Glomerular visceral epithelial cell (primary cell): ENCODE measurements around the gene HCFC1.

ENCODE experiments used
- DNase-seq: peaks from one replicate; pipeline ENCODE4 v3.0.0-alpha.2; 2016; ENCODE audit errors: extremely low spot score

The HCFC1 gene

DNA sequence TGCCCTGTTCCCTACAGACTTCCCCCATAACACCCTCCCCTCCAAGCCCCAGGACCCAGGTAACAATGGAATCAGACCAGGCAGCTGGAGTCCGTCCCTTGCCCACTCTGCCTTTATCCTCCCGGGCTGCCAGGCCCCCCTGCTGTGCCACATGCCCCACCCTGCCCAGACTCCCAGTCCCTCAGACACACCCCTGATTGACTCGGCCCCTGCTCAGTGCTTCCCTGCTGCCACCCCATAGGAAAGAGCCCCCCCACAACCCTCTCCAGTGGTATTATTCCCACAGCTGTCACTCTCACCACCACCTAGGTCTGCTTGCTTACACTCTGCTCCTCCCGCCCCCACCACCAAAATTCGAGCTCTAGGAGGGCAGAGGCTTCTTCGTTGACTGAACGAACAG is 32.0 kb downstream of the HCFC1 start:
- DNase-seq, result no peak

DNA sequence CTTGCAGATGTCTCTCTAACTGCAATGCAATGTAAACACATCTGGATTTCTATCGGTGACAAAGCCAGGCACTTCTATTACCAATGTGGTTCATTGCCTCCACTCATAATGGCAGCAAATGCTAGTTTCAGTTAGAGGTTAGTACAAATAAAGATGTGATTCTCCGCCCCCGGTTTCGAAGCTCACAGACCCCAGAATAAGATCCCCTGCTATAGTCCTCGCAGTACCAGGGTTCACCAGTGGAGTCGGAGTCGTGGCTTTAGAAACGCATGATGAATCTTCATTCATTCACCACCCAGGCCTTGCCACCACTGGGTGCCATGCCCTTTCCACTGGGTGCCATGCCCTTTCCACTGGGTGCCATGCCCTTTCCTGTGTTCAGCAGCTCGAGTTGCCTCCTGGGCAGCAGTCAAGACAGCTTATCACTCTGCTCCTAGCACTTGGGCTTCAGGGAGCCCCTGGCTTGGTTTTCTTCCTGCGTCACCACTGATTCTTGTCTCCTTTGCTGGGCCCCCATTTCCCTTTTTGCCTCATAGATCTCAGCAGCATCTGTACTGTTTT is 33.3 kb downstream of the HCFC1 start:
- no peak for DNase-seq

DNA sequence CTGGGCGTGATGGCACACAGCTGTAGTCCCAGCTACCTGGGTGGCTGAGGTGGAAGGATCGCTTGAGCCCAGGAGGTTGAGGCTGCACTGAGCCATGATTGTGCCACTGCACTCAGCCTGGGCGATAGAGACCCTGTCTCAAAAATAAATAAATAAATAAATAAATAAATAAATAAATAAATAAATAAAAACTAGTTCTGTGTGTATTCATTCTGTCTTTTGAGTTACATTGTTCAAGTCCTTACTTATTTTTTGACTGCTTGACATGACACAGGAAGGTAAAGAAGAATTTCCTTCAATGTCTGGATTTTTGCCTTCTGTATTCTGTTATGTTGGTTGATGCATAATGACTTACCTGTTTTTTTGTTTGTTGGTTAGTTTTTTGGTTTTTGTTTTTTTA is 34.6 kb downstream of the HCFC1 start:
- DNase-seq, result no peak

DNA sequence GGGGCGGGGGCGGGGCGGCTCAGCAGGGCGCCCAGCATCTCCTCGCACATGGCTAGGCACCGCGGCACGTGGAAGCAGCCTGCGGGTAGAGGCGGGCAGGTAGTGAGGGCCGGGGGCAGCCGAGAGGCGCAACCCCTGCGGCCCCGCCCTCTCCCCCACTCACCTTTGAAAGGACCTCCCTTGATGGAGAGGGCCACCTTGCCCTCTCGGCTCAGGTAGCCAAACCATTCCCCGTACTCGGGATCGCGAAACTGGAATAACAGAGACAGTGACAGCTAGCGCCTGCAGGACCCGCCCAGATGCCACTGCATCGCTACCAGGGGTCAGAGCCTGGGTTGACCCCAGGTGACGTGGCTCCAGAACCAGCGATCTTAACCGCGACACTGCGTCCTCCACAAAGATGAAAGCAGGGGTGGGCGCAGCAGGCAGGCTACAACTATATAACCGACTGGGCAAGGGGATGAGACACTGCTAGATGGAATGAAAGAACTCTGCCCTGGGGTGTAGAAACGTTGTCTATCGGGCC is 36.2 kb downstream of the HCFC1 start:
- DNase-seq, result no peak

DNA sequence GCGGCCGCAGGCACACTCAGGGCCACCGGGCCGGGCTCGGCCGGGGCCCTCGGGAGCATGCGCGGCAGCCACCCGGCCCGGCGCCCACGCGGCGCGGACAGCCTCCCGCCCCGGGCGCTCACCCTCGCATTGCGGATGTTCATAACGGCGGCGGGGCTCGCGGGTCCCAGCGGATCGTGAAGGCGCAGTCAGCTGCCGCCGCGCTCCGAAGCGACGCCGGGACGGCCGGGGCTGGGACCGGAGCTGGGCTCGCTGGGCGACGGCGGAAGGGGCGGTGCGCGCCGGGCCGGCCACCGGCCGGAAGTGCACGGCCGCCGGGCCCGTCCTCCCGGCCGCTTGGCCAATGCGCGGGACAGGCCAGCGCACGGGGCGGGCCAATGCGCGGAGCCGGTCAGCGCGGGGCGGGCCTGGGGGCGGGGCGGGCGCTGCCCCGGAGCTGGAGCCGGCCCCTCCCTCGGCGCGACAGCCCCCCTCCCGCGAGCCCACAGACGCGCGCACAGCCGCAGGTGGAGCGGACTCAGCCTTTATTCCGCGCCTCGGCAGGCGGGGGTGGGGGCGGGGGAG is 36.8 kb downstream of the HCFC1 start, which contains the start of gene NAA10:
NAA10 (minus strand) TSS at position 276 of the 564 bp plus-strand sequence; CDS start at position 143, 133 bp downstream.
- peak; percentile 79 for DNase-seq

DNA sequence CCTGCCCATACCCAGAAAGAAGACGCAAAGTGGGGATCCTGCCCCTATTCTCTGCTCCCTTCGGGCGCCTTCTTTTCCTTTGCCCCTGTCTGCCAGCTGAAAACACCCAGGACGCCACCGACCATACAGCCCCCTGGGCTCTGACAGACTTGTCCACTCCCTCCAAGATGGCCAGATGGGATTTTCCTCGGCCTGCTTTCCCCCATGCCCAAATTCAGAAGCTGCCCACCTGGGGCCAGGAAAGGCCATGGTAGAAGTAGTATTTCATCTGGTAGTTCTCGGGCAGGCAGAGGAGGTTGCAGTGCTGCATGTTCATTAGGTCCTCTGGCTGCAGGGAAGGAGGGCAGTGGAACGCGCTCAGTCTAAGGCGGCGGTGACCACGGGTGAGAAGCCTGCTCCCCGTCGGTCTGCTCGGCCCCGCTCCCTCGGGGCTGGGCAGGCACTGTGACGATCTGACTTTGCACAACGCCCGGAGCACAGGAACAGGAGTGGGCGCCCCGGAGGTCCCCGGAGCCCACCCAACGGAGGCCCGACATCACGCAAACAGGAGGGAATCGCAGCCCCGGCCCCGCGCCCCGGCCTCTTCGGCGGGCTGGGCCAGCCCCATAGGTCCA is 37.4 kb downstream of the HCFC1 start:
- no peak for DNase-seq

DNA sequence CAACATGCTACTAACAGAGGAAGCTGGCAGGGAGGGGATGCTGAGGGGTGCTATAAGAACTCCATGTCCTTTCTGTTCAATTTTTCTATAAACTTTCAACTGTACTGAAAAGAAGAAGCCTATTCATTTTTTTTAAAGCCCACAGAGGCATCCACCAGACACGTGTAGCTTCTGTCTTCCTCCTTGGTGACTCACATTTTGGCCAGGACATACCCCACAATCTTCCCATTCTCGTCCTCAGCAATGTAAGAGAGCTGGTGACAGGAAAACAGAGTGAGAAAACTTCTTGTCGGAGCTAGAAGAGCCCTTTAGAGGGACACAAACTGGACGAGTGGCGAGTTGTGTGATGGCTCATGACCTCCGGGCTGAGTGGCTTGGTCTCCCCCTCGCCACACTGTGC is 37.9 kb downstream of the HCFC1 start:
- DNase-seq, result no peak

DNA sequence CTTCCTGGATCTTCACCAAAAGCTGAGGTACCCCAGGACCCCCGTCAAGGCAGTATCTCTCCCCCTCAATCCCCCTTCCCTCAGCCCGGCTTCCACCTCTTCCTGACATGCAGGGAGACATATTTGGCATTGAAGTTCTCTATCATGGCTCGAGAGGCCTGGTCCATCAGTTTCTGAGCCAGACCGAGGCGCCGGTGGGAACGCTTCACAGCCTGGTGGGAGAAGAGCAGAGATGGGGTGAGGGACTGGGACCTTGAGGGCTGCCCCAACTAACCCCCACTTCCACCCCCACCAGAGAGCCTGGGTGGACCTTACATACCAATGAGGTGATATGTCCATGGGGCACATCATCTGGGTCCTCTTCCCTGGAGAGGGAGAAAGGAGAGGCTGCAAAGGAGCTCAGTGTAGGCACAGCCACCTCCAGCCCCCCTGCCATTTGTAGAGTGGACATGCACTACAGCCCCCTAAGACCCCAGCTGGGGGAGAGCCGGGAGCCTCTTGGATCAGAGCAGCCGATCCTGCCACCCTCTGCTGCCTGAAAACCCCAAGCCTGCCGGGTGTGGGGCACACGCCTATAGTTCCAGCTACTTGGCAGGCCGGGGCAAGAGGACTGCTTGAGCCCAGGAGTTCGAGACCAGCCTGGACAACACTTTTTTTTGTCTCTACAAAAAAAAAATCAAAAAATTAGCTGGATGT is 39.2 kb downstream of the HCFC1 start:
- DNase-seq, result no peak

DNA sequence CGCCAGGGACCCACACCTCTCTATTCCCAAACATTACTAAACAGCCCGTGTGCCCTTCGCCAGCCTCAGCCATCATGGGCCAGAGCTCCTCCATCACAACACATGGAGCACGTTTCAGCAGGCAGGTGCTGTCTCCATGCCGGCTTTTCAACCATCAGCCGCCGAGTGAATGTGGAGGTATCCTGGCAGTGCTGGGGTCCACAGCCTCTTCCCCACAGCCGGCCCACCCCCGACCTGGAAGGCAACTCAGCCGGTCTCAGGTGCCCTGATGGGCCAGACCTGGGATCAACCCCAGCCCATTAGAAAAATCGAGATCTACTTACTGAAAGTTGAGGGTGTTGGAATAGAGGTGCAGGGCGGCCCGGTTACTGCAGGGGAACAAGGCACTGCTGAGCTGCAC is 39.9 kb downstream of the HCFC1 start:
- no peak for DNase-seq

DNA sequence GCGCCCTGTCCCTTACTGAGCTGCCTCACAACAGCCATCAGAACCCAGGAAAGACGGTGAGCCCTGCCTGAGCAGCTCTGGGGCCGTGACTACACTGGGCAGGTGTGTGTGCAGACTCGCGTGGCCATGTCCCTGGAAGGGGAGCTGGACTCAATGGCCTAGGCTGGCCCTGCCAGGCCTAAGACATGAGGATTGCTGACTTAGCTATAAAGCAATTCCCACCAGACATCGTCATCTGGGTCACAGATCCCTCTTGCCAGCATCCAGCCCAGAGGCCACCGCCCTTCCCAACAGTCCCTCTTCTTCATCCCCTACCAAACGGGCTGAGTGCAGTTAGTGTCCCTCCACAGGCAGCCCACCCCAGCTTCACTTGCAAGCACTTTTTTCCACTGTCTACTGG is 40.5 kb downstream of the HCFC1 start:
- no peak for DNase-seq

DNA sequence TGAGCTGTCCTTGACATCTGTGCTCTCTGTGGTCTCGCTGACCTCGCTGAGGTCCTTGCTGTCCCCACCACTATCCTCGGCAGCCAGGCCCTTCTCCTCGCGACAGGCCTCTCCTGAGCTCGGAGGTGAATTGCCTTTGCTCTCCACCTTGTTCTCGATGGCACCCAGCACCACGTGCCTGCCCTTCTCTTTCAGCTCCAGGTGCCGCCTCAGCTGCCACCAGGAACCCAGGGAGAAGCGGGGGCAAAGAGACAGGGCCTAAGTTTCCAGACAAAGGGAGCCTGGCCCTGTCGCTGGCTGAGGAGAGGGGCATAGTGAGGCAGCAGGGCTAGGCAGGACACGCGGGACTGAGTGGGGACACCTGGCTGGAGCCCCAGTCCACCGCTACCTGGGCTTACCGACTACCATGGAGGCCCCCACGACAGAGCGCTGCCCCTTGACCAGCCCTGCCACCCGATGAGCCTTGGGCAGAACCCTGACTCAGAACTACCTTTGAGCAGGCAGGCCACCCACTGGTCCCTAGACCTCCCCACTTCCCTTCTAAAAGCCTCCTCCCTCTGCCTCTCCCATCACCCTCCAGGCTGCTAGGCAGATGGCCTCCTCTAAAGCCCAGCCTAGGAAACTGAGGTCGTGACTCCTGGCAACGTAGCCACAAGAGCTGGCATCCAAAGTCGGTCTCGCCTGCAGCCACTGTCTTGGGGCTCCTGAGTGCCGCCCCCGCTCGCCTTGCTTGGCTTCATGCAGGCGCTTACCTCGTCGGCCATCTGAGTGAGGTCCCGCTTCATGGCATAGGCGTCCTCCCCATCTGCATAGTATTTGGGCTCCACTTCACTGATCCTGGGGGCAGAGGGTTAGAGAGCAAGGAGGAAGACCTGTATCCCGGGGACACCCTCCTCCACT is 41.4 kb downstream of the HCFC1 start:
- no peak for DNase-seq

DNA sequence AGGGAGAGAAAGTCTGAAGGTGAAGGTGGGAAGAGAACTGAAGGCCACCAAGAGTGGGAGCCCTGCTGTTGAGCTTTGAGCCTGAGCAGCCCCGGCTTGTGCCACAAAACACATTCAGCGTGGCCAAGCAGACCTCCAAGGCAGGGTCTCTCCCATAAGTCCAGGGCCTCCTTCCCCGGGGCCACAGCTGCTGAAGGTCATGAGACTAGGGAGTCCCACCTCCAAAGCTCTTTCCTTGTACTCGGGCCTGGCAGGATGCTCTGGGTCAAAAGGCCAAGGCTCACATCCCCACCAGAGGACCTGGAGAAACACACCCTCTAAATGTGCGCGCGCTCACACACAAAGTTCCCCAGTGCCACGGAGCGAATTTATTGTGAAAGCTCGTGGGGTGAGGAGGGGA is 42.0 kb downstream of the HCFC1 start:
- no peak for DNase-seq

DNA sequence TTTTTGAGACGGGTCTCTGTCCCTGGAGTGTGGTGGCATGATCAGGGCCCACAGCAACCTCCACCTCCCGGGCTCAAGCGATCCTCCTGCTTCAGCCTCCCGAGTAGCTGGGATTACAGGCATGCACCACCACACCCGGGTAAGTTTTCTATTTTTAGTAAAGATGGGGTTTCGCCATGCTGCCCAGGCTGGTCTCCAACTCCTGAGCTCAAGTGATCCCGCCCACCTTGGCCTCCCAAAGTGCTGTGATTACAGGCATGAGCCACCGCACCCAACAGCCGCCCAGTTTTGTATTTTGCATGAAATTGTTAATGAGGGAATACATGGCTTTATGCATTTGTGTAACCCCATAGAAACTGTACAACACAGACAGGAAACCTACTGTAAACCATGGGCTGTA is 42.8 kb downstream of the HCFC1 start:
- DNase-seq, result no peak

DNA sequence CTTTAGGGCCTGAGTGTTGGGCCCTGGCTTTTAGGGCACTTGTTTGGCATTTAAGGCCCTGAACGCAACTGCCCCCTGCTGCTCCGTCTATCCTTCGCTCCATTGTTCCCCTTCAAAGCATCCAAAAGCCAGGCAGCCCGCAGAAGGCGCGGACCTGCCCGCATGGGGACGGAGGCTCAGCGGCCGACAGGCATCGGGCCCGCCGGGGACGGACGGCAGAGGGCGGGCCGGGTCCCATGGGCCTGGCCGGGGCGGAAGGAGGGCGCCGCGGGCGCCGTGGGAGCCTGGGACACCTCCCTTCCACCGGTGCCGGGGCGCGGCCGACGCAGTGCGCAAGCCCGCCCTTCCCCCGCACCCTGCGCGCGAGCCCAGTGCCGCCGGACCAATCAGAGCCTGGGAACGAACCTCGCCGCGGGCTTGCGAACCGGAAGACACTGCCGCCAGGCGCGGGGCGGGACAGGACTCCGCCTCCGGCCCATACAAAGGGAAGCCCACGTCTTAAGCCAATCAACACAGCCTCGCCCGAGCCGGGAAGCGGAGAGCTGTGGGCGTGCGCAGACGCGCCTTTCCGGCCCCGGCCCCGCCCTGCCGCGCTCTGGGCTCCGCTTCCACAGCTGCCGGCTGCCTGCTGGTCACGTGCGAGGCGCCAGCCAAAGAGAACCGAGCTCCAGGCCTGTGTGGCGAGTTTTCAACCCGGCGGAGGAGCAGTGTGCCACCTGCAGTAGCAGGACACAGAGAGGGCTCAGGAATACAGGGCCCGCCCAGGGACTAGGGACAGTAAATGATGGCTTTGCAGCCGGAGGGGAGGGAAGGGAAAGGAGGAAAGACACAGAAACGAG is 43.5 kb downstream of the HCFC1 start:
- peak; percentile 97 for DNase-seq

DNA sequence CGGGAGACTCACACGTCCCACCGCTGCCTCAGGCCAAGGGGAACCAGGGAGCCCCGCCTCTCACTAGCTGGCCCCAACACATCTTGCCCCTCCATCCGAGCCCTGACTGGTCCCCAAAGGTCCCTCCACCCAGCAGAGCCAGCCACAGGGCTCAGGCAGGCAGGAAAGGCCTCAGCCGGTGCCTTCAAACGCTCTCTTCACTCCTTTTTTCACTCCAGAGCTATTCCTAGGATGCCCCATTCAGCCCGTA is 44.0 kb downstream of the HCFC1 start:
- DNase-seq, result no peak

DNA sequence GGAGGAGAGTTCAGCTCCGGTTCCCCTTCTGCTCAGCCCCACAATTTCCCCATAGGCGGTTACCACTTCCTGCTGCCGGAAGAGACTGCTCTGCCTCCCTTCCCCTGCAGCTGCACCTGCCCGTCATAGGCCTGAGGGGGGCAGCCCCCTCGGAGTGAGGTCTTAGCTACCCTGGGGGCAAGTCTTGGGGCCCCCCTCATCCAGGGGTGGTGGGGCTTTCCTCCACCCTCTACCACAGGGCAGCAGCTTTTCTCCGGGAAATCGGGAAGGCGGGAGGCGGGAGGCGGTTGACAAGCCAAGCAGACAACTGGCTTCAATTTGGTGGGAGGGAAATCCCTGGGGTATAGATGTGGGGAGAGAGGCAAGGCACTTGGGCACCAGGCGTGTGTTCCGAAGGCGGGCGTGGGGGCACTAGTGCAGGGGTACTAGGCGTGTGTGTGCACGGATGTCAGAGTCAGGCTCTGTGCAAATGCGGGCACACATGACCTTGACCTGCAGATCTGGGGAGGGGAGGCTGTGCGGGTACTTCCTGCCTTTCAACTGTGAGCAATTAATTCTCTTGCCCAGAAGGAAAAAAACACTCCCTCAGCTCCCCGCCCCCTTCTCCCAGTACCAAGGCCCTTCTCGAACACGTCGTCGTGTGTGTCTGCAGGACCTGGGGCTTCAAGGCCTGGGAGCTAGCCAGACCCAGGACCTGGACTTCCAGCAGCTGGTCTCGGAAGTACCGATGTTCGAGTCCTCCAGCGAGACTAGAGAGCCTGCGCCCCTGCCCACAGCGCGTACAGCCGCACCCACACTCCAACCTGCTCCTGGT is 44.6 kb downstream of the HCFC1 start:
- DNase-seq, result peak; percentile 31

DNA sequence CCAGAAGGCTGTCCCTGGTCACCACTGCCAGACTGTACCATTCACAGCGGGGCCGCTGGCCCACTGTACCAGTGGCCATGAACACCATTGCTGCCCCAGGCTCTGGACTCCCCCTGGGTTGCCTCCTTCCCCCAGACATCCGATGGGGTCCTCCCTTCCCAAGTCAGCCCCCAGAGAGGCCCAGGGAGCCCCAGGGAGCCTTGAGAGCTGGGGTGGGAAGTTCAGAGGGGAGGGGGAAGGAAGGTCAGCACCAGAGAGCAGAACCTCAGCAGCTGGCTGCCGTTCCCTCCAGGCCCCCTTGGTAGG is 45.1 kb downstream of the HCFC1 start:
- DNase-seq, result no peak

DNA sequence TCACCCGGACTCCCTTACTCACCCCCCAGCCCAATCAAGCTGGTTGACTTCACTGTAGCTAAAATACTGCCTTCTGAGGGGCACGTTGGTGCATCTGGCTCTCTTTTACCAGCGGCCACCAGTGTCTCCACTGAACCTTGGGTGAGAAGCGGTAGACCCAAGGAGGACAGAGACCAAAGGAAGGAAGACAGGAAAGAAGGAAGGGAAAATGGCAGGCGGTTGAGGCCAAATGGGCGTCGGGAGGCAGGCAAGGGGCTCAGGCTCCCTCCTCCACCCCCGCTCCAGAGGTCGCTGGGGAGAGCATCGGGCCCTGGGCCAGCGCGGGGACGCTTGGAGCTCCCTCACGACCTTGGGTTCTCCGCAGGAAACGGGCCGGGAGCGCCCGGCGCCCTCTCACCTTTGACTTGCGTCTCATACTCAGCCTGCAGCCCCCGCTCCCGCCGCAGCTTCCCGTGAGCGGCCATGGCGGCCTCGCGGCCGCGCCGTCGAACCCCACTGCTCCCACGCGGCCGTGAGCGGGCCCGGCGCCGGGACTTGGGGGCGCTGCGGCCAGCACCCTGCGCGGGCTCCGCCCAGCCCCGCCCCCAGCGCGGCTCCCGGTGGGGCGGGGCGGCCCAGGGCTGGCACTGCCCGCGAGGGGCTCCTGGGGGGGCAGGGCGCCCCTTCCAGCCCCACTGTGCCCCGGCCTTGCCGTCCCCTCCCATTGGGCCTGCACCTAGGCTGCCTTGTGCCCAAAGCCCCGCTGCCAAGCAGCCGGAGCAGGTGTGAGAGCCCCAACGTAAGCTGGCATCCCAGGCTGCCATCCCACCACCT is 45.7 kb downstream of the HCFC1 start, which contains the start of gene ARHGAP4:
ARHGAP4 (minus strand) TSS at position 526 of the 813 bp plus-strand sequence; CDS start at position 464, 62 bp downstream.
- DNase-seq, result no peak

DNA sequence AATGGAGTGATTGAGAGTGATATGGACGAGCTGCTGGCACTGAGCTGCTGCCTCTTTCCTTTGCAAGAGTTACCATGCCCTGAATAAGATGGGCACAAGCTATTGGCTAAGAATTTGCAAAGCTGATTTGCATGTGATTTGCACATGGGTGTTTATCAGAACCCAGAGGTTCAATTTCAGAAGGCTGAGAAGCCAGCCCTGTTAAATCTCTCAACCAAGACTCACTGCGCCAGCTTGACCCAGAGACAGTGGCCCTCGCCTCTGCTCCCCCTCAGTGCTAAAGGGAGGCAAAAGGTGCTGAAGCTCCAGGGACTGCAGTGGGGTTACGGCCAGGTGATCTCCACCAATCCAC is 46.3 kb downstream of the HCFC1 start:
- no peak for DNase-seq
